ENCODE data around the gene COX6A2.

DNA sequence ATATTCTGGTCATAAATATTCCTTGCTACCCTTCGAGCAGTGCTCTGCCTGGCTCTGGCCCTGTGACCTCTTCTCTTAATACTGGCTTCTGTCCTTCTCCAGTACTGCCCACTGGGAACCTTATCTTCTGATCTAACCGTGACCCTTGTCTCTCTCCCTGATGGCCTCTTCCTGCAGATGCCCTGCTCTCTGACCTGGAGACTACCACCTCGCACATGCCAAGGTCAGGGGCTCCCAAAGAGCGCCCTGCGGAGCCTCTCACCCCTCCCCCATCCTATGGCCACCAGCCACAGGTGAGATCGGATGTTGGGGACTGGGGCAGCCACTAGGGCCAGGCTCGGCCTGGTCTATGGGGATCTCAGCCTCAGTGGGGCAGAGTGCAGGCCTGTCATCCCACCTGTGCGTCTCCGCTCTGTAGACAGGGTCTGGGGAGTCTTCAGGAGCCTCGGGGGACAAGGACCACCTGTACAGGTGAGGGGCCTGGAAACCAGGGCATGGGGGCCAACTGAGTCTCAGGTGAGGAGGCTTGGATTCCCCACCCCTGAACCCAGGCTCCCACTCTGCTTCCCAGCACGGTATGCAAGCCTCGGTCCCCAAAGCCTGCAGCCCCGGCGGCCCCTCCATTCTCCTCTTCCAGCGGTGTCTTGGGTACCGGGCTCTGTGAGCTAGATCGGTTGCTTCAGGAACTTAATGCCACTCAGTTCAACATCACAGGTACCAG, 45.3 kb upstream of the COX6A2 start:
- no peak for TF ChIP-seq POLR2A (IDR thresholded peaks at IDR 0.05; ENCODE audit: low read depth, low read length)
- TF ChIP-seq POLR2AphosphoS5 (IDR thresholded peaks at IDR 0.05; ENCODE audit: low read depth, low read length) = no peak

Measured in GM12892 (cell line).